HG02885 (cell line): Measurements from ENCODE around the gene SPRED2.

Source experiments
- ATAC-seq: cut with Tn5 transposase; IDR thresholded peaks from one replicate; pipeline ENCODE4 v1.9.1; 2021; ENCODE audit warnings: mild to moderate bottlenecking; ENCODE audit not compliant: unreplicated experiment, poor library complexity

The SPRED2 gene

GRCh38 chr2:65292461-65293011 lies 139.9 kb downstream of the SPRED2 start:
- no peak for ATAC-seq

GRCh38 chr2:65292106-65292400 lies 140.3 kb downstream of the SPRED2 start:
- no peak for ATAC-seq

- ATAC-seq = no peak
These were observed 140.9 kb downstream of the SPRED2 start for GRCh38 chr2:65291216-65292105.

GRCh38 chr2:65287364-65287763 lies 145.0 kb downstream of the SPRED2 start:
- ATAC-seq = no peak

- no peak for ATAC-seq
These were observed 149.8 kb downstream of the SPRED2 start for GRCh38 chr2:65282477-65283053.

- ATAC-seq = no peak
These were observed 150.6 kb downstream of the SPRED2 start for GRCh38 chr2:65281627-65282351.

- ATAC-seq = no peak
These were observed 152.6 kb downstream of the SPRED2 start for GRCh38 chr2:65279756-65280155.

- ATAC-seq = no peak
These were observed 153.8 kb downstream of the SPRED2 start for GRCh38 chr2:65278531-65278981.

- no peak for ATAC-seq
These were observed 154.5 kb downstream of the SPRED2 start for GRCh38 chr2:65277791-65278483.

- ATAC-seq = no peak
These were observed 155.3 kb downstream of the SPRED2 start for GRCh38 chr2:65277118-65277517.

GRCh38 chr2:65276609-65277008 lies 155.8 kb downstream of the SPRED2 start:
- ATAC-seq = no peak

- no peak for ATAC-seq
These were observed 157.1 kb downstream of the SPRED2 start for GRCh38 chr2:65275141-65275915.

- no peak for ATAC-seq
These were observed 159.1 kb downstream of the SPRED2 start for GRCh38 chr2:65273344-65273743.

GRCh38 chr2:65268957-65269356 lies 163.4 kb downstream of the SPRED2 start:
- no peak for ATAC-seq

- ATAC-seq = no peak
These were observed 165.4 kb downstream of the SPRED2 start for GRCh38 chr2:65267008-65267407.

- ATAC-seq = no peak
These were observed 166.7 kb downstream of the SPRED2 start for GRCh38 chr2:65265671-65266045.

- ATAC-seq = no peak
These were observed 167.4 kb downstream of the SPRED2 start for GRCh38 chr2:65264821-65265670.

- ATAC-seq = no peak
These were observed 168.4 kb downstream of the SPRED2 start for GRCh38 chr2:65263986-65264385.

GRCh38 chr2:65263262-65263661 lies 169.1 kb downstream of the SPRED2 start:
- no peak for ATAC-seq
